Endodermal cell (in vitro differentiated cells): Measurements from ENCODE around the gene TMEM120A. TPM values are rescaled to one million over a fixed set of nuclear protein-coding genes. Genes with fewer than 3 reads are reported as not detected.

ENCODE experiments used
- DNase-seq: peaks from one replicate; pipeline ENCODE4 v3.0.0-alpha.2; 2017
- H3K27ac ChIP-seq: 2 replicates; pipeline ENCODE4 v1.5.1; 2013; ENCODE audit warnings: mild to moderate bottlenecking, low read depth, low read length, moderate library complexity
- H3K27me3 ChIP-seq: 2 replicates; pipeline ENCODE4 v1.6.1; 2013; ENCODE audit warnings: mild to moderate bottlenecking, low read length, moderate library complexity; ENCODE audit not compliant: insufficient read depth, control insufficient read depth, poor library complexity, severe bottlenecking
- H3K36me3 ChIP-seq: 2 replicates; pipeline ENCODE4 v1.7.0; 2013; ENCODE audit warnings: mild to moderate bottlenecking, low read length, moderate library complexity; ENCODE audit not compliant: control insufficient read depth, insufficient read depth
- H3K4me1 ChIP-seq: one replicate; pipeline ENCODE4 v1.7.0; 2013; ENCODE audit warnings: low read length; ENCODE audit not compliant: control insufficient read depth, insufficient read depth
- H3K4me3 ChIP-seq: 2 replicates; pipeline ENCODE4 v1.5.1; 2013; ENCODE audit warnings: mild to moderate bottlenecking, low read length, moderate library complexity
- H3K9ac ChIP-seq: 2 replicates; pipeline ENCODE4 v1.6.1; 2013; ENCODE audit warnings: mild to moderate bottlenecking, low read length, moderate library complexity; ENCODE audit not compliant: poor library complexity, severe bottlenecking; ENCODE audit errors: extremely low read depth
- H3K9me3 ChIP-seq: 2 replicates; pipeline ENCODE4 v1.6.1; 2013; ENCODE audit warnings: mild to moderate bottlenecking, low read length, moderate library complexity; ENCODE audit not compliant: control insufficient read depth
- H3K27ac Mint-ChIP-seq: 2 replicates; pipeline ENCODE4 v1.8.0; 2020; ENCODE audit warnings: mixed read lengths
- H3K27me3 Mint-ChIP-seq: 2 replicates; pipeline ENCODE4 v1.8.0; 2021; ENCODE audit warnings: mild to moderate bottlenecking, mixed read lengths; ENCODE audit not compliant: insufficient read depth
- H3K36me3 Mint-ChIP-seq: 2 replicates; pipeline ENCODE4 v1.8.0; 2020; ENCODE audit warnings: low read depth, mixed read lengths
- H3K4me1 Mint-ChIP-seq: 2 replicates; pipeline ENCODE4 v1.8.0; 2020; ENCODE audit warnings: mixed read lengths
- H3K4me3 Mint-ChIP-seq: 2 replicates; pipeline ENCODE4 v1.8.0; 2020; ENCODE audit warnings: mild to moderate bottlenecking, moderate library complexity, mixed read lengths
- H3K9me3 Mint-ChIP-seq: 2 replicates; pipeline ENCODE4 v1.8.0; 2020; ENCODE audit warnings: mild to moderate bottlenecking, mixed read lengths
- CTCF ChIP-seq: fragments of 200-600 bp; sonication (generic); conservative IDR thresholded peaks from 2 replicates; pipeline ENCODE4 v1.5.0; 2021; ENCODE audit warnings: antibody characterized with exemption, mild to moderate bottlenecking
- WGBS, 2 experiments: methylation state at CpG; one replicate each; pipeline versions ENCODE4 v1.1.5 to v1.1.7; 2013; ENCODE audit warnings: missing lambda C conversion rate in 2 of 2, mixed read lengths in 1 of 2; ENCODE audit not compliant: insufficient coverage in 1 of 2, insufficient read length in 1 of 2; 5-methylcytosine and 5-hydroxymethylcytosine counted together
- total RNA-seq, 2 donors: library from RNA; stranded (reverse); fragmentation: NEBNext Ultra II Directional in 1 of 2; extraction: Animal tissue kit (Norgen Biotek cat#: 25700) in 1 of 2; gene quantifications; 2 replicates in 1 of 2; 3 replicates in 1 of 2; pipeline ENCODE4 v1.2.1, GENCODE V29; 2021

The TMEM120A gene
- total RNA-seq, 2 donors from 2014 or later = 18.8 to 19.1 TPM

GRCh38 chr7:76016191-76016947 is 22.0 kb upstream of the TMEM120A start:
- DNase-seq = no peak

GRCh38 chr7:76011442-76011861 is 17.1 kb upstream of the TMEM120A start:
- no peak overlapping the region for H3K27ac Mint-ChIP-seq
- H3K9ac ChIP-seq = no peak overlapping the region
- no peaks in the 10 kb centered on the region for H3K27me3 ChIP-seq
- no peak overlapping the region for H3K27ac ChIP-seq
- H3K4me1 Mint-ChIP-seq = no peaks in the 10 kb centered on the region
- H3K27me3 Mint-ChIP-seq = no peaks in the 10 kb centered on the region
- H3K4me3 ChIP-seq = no peak overlapping the region
- no peaks in the 10 kb centered on the region for H3K9me3 Mint-ChIP-seq
- H3K36me3 ChIP-seq = peaks cover 42% of the 10 kb centered on the region
- TF ChIP-seq CTCF = no peak
- no peaks in the 10 kb centered on the region for H3K4me1 ChIP-seq
- WGBS, 2 experiments = 91 to 98% methylated on average over 6 to 8 of the region's 8 CpGs
- no peaks in the 10 kb centered on the region for H3K9me3 ChIP-seq
- DNase-seq = no peak
- peaks cover 49% of the 10 kb centered on the region for H3K36me3 Mint-ChIP-seq
- no peak overlapping the region for H3K4me3 Mint-ChIP-seq

More at GRCh38 chr7:76016191-76016947, 22.0 kb upstream of the TMEM120A start:
- no peak overlapping the region for H3K9ac ChIP-seq
- H3K36me3 ChIP-seq = peaks cover 60% of the 10 kb centered on the region
- Mint-ChIP-seq H3K36me3 (peaks cover 66% of the 10 kb centered on the region), H3K4me3 (no peak overlapping the region), H3K9me3 (no peaks in the 10 kb centered on the region), H3K27ac (no peak overlapping the region), H3K4me1 (no peaks in the 10 kb centered on the region), H3K27me3 (no peaks in the 10 kb centered on the region)
- H3K27ac ChIP-seq = no peak overlapping the region
- H3K27me3 ChIP-seq = no peaks in the 10 kb centered on the region
- no peak overlapping the region for H3K4me3 ChIP-seq
- no peaks in the 10 kb centered on the region for H3K9me3 ChIP-seq
- TF ChIP-seq CTCF = no peak
- no peaks in the 10 kb centered on the region for H3K4me1 ChIP-seq
- WGBS, 2 experiments = 97 to 98% methylated on average over 6 to 9 of the region's 13 CpGs

GRCh38 chr7:76009672-76010600 is 15.5 kb upstream of the TMEM120A start:
- Mint-ChIP-seq H3K4me1 (no peaks in the 10 kb centered on the region), H3K27me3 (no peaks in the 10 kb centered on the region), H3K4me3 (no peak overlapping the region), H3K27ac (peak overlapping the region; percentile 60), H3K9me3 (no peaks in the 10 kb centered on the region), H3K36me3 (peaks cover 48% of the 10 kb centered on the region)
- peaks cover 32% of the 10 kb centered on the region for H3K36me3 ChIP-seq
- no peaks in the 10 kb centered on the region for H3K27me3 ChIP-seq
- H3K9ac ChIP-seq = no peak overlapping the region
- H3K4me1 ChIP-seq = no peaks in the 10 kb centered on the region
- no peak overlapping the region for H3K4me3 ChIP-seq
- WGBS, 2 experiments = 92 to 96% methylated on average over 9 to 11 of the region's 11 CpGs
- no peak for TF ChIP-seq CTCF
- H3K27ac ChIP-seq = no peak overlapping the region
- no peak for DNase-seq
- no peaks in the 10 kb centered on the region for H3K9me3 ChIP-seq
